HepG2 (cell line): ENCODE data around the gene ZNF264. TPM values are rescaled to one million over a fixed set of nuclear protein-coding genes. Genes with fewer than 3 reads are reported as not detected.

ENCODE experiments used
- ARNT2 ChIP-seq: sonication (generic); formaldehyde crosslinking; IDR thresholded peaks from 2 replicates; pipeline ENCODE4 v1.8.0; 2022; ENCODE audit warnings: mild to moderate bottlenecking, low read depth, missing genetic modification reagents, moderate library complexity
- CBFB ChIP-seq: sonication (generic); formaldehyde crosslinking; IDR thresholded peaks from 2 replicates; pipeline ENCODE4 v1.4.0; 2020; ENCODE audit warnings: missing genetic modification reagents
- CC2D1A ChIP-seq: sonication (generic); formaldehyde crosslinking; IDR thresholded peaks from 2 replicates; pipeline ENCODE4 v1.8.1; 2023; ENCODE audit warnings: mild to moderate bottlenecking, missing genetic modification reagents
- CEBPZ ChIP-seq: IDR thresholded peaks from 2 replicates; pipeline ENCODE4 v1.6.1; 2012; ENCODE audit warnings: low read length, improper control_type of control experiment
- CREB1 ChIP-seq, 2 experiments: fragments of 450-650 bp in 1 of 2; IDR thresholded peaks; 2 replicates each; pipeline ENCODE4 v1.6.1; 2016 to 2017; ENCODE audit warnings: control low read depth in 1 of 2, mild to moderate bottlenecking in 1 of 2, missing compliant biosample characterization in 1 of 2, missing genetic modification characterization in 1 of 2
- DPF2 ChIP-seq: sonication (generic); formaldehyde crosslinking; IDR thresholded peaks from 2 replicates; pipeline ENCODE4 v1.4.0; 2020; ENCODE audit warnings: mild to moderate bottlenecking, low read depth, missing genetic modification reagents, borderline replicate concordance
- ELF4 ChIP-seq: sonication (generic); formaldehyde crosslinking; IDR thresholded peaks from 2 replicates; pipeline ENCODE4 v1.5.0; 2020; ENCODE audit warnings: missing genetic modification reagents, mild to moderate bottlenecking, moderate library complexity, borderline replicate concordance
- HNRNPL ChIP-seq: fragments of 200-400 bp; formaldehyde crosslinking; IDR thresholded peaks from 2 replicates; pipeline ENCODE4 v1.6.1; 2017; ENCODE audit warnings: mild to moderate bottlenecking, low read depth, low read length
- LRRFIP1 ChIP-seq: sonication (generic); formaldehyde crosslinking; conservative IDR thresholded peaks from 2 replicates; pipeline ENCODE4 v1.4.0; 2020; ENCODE audit warnings: missing genetic modification reagents
- MBD4 ChIP-seq: IDR thresholded peaks from 2 replicates; pipeline ENCODE4 v1.6.1; 2012; ENCODE audit warnings: low read length, inconsistent platforms, borderline replicate concordance
- MED1 ChIP-seq: sonication (generic); formaldehyde crosslinking; IDR thresholded peaks from 2 replicates; pipeline ENCODE4 v1.4.0; 2020; ENCODE audit warnings: missing genetic modification reagents
- NFATC3 ChIP-seq: sonication (generic); formaldehyde crosslinking; IDR thresholded peaks from 2 replicates; pipeline ENCODE4 v1.5.1; 2020; ENCODE audit warnings: mild to moderate bottlenecking, missing genetic modification reagents
- PHF5A ChIP-seq: IDR thresholded peaks from one replicate; pipeline ENCODE4 v1.6.1; 2018; ENCODE audit warnings: low read depth, missing genetic modification reagents; ENCODE audit not compliant: unreplicated experiment
- POLR2AphosphoS2 ChIP-seq: IDR thresholded peaks from 2 replicates; pipeline ENCODE4 v1.6.1; 2011; ENCODE audit warnings: low read depth, low read length, improper control_type of control experiment
- SAP130 ChIP-seq: IDR thresholded peaks from 2 replicates; pipeline ENCODE4 v1.6.1; 2016; ENCODE audit warnings: low read depth
- SIN3B ChIP-seq: fragments of 150-350 bp; IDR thresholded peaks from 2 replicates; pipeline ENCODE4 v1.6.1; 2014; ENCODE audit warnings: low read length
- SRF ChIP-seq: IDR thresholded peaks from 2 replicates; pipeline ENCODE4 v1.6.1; 2011; ENCODE audit warnings: mild to moderate bottlenecking, low read depth, low read length, moderate library complexity
- ZBTB1 ChIP-seq: sonication (generic); formaldehyde crosslinking; IDR thresholded peaks from 2 replicates; pipeline ENCODE4 v1.4.0; 2020; ENCODE audit warnings: missing genetic modification reagents, borderline replicate concordance
- ZFP62 ChIP-seq: sonication (generic); formaldehyde crosslinking; IDR thresholded peaks from 2 replicates; pipeline ENCODE4 v1.4.0; 2020; ENCODE audit warnings: missing genetic modification reagents
- ZFP82 ChIP-seq: sonication (generic); formaldehyde crosslinking; IDR thresholded peaks from 2 replicates; pipeline ENCODE4 v1.5.1; 2020; ENCODE audit warnings: mild to moderate bottlenecking, missing genetic modification reagents, borderline replicate concordance
- ZNF10 ChIP-seq: sonication (generic); formaldehyde crosslinking; IDR thresholded peaks from 2 replicates; pipeline ENCODE4 v1.4.0; 2020; ENCODE audit warnings: mild to moderate bottlenecking, low read depth, missing genetic modification reagents, borderline replicate concordance
- ZNF230 ChIP-seq: sonication (generic); formaldehyde crosslinking; IDR thresholded peaks from 2 replicates; pipeline ENCODE4 v1.4.0; 2020; ENCODE audit warnings: mild to moderate bottlenecking, missing genetic modification reagents
- ZNF24 ChIP-seq: fragments of 450-650 bp; IDR thresholded peaks from 2 replicates; pipeline ENCODE4 v1.6.1; 2017; ENCODE audit warnings: antibody characterized with exemption, mild to moderate bottlenecking
- ZNF292 ChIP-seq: sonication (generic); formaldehyde crosslinking; IDR thresholded peaks from 2 replicates; pipeline ENCODE4 v1.8.1; 2022; ENCODE audit warnings: mild to moderate bottlenecking, low read depth, missing genetic modification reagents, borderline replicate concordance
- ZNF329 ChIP-seq: sonication (generic); formaldehyde crosslinking; IDR thresholded peaks from 2 replicates; pipeline ENCODE4 v1.9.0; 2021; ENCODE audit warnings: low read depth, mild to moderate bottlenecking, missing genetic modification reagents
- ZNF367 ChIP-seq: sonication (generic); formaldehyde crosslinking; IDR thresholded peaks from 2 replicates; pipeline ENCODE4 v1.4.0; 2020; ENCODE audit warnings: missing genetic modification reagents, borderline replicate concordance
- ZNF605 ChIP-seq: sonication (generic); formaldehyde crosslinking; IDR thresholded peaks from 2 replicates; pipeline ENCODE4 v1.8.0; 2022; ENCODE audit warnings: mild to moderate bottlenecking, missing genetic modification reagents
- ZNF619 ChIP-seq: sonication (generic); formaldehyde crosslinking; IDR thresholded peaks from 2 replicates; pipeline ENCODE4 v1.4.0; 2020; ENCODE audit warnings: mild to moderate bottlenecking, missing genetic modification reagents
- ZSCAN29 ChIP-seq: sonication (generic); formaldehyde crosslinking; conservative IDR thresholded peaks from 2 replicates; pipeline ENCODE4 v1.4.0; 2020; ENCODE audit warnings: mild to moderate bottlenecking, missing genetic modification reagents
- polyA plus RNA-seq, 8 experiments: library from polyadenylated mRNA; depleted of rRNA in 3 of 8; stranded (reverse) in 7 of 8; unstranded in 1 of 8; fragments of >200 nt; fragmentation: Illumina TruSeq in 4 of 8; extraction: Trizol in 4 of 8; gene quantifications; 2 replicates each; pipeline versions ENCODE4 v1.2.1 to v1.2.3, GENCODE V29; 2011 to 2016; ENCODE audit warnings: low read depth in 4 of 8, missing spikeins in 1 of 8, mixed read lengths in 1 of 8; ENCODE audit not compliant: insufficient read depth in 1 of 8
- total RNA-seq, 5 experiments: library from RNA; depleted of rRNA; stranded (reverse); fragments of >200 nt; fragmentation: Illumina TruSeq; extraction: Trizol; gene quantifications; 2 replicates each; pipeline ENCODE4 v1.2.3, GENCODE V29; 2016; ENCODE audit warnings: low read depth in 1 of 5

Gene ZNF264
- total and polyA plus RNA-seq, 2 of the 13 experiments (the other 11 are each of a cell fraction or from before 2014, with no cell fraction given) = 3.5 to 17.6 TPM

GRCh38 chr19:57245959-57246358, 54.7 kb downstream of the ZNF264 start (continued):
- TF ChIP-seq ZNF230 (CRISPR knock-in tag) (no peak), ZNF367 (no peak), CEBPZ (no peak), MBD4 (no peak), ZNF10 (CRISPR knock-in tag) (no peak), SRF (no peak), ZNF605 (CRISPR knock-in tag) (no peak), ZFP62 (CRISPR knock-in tag) (no peak), ZSCAN29 (CRISPR knock-in tag) (no peak), CREB1 (IDR thresholded peaks at IDR 0.05) (no peak), CREB1 (CRISPR knock-in tag; IDR thresholded peaks at IDR 0.05) (no peak), ZNF292 (peak; percentile 94; the same call in 1 of the 2 replicates), ZBTB1 (CRISPR knock-in tag) (no peak), POLR2AphosphoS2 (no peak), CC2D1A (no peak), PHF5A (CRISPR knock-in tag) (no peak), SIN3B (no peak), MED1 (peak; percentile 64), DPF2 (CRISPR knock-in tag) (peak; percentile 67), ZFP82 (no peak), LRRFIP1 (CRISPR knock-in tag) (no peak), NFATC3 (CRISPR knock-in tag) (no peak), SAP130 (CRISPR knock-in tag) (peak; percentile 81), HNRNPL (no peak), ZNF24 (no peak), ARNT2 (no peak), ZNF329 (CRISPR knock-in tag) (no peak), ZNF619 (CRISPR knock-in tag) (no peak), CBFB (CRISPR knock-in tag) (no peak), ELF4 (CRISPR knock-in tag) (no peak)
